Pulmonary artery endothelial cell (primary cell): ENCODE data around the gene LRGUK. TPM values are rescaled to one million over a fixed set of nuclear protein-coding genes. Genes with fewer than 3 reads are reported as not detected.

Experiments
- DNase-seq: peaks from one replicate; pipeline ENCODE4 v3.0.0-alpha.2; 2011; ENCODE audit warnings: low read depth, low spot score
- total RNA-seq: library from RNA; depleted of rRNA; stranded (reverse); fragments of >200 nt; gene quantifications from 2 replicates; pipeline ENCODE4 v1.2.3, GENCODE V29; 2014

Gene LRGUK
- total RNA-seq, 1 donor from 2014 or later = 0.07 TPM

DNA sequence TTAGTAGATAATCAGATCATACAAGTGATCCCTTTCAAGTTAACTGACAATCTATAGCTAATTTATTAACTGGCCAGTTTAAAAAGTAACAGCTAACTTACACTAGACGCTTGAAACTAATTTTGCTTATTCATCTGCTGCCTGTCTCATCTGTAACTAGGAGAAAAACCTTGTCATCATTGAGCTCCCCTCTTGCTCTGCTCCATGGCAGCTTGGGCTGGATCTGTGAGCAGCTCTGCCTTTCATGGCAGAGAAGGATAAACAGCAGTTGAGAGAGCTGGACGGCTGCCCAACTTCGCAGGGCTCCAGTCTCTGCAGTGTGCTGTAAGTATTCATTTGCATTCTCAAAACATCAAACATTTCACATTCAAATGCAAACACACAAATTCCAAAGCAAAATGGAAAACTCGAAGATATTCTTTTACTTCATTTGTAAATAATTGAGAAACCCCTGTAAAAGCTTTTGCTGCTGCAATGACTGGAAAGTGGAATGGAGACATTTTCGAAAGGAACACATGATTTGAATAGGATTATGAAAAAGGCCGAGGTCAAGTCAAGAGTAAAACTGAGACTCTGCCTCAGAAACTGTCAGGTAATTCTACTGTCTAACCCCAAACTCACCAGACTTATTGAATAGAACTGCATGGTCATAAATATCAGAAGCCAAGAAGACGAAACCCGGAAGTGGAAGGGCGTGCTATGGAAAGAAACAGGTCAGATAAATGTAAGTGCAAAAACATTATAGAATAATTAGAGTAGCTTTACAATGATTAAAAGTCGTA lies 172.0 kb downstream of the LRGUK start:
- DNase-seq = no peak

- no peak for DNase-seq
Measured at GRCh38 chr7:134300988-134301387, 173.8 kb downstream of the LRGUK start.

- DNase-seq = no peak
Measured at GRCh38 chr7:134301592-134301991, 174.5 kb downstream of the LRGUK start.

GRCh38 chr7:134302120-134302519 lies 175.0 kb downstream of the LRGUK start:
- DNase-seq = no peak

DNA sequence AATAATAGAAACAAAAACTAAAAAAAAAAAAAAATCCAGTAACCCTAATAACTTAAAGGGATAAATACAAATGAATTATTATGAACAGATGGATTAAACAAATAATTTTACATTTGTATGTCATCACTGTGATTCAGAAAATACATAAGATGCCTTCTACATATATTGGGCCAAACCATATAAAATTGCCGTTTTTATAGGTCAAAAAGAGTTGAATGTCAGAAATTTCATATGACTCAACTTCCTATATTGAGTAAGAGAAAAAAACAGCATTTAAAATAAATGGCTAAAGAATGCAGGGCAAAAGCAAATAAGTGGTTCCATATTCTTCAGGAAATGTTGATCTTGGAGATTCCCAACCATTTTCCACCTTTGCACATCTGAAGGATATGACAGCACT lies 180.2 kb downstream of the LRGUK start:
- no peak for DNase-seq

GRCh38 chr7:134308548-134308947 lies 181.4 kb downstream of the LRGUK start:
- no peak for DNase-seq

DNA sequence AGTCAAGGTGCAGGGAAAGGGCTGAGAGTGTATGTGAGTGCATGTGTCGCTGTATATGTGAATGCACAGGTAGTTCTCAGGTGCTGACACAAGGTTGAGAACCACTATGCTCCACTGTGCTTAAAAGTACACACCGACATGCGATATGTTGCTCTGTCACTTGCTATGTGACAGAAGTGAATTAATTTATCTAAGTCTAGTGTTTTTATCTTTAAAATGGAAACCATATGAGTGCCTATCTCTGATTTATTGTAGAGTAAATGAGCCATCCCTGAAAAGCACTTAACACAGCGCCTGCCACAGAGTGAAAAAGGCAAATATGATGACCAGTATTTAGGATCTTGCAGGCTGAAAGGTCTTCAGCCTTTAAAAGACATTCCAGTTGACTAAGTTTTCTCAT lies 184.7 kb downstream of the LRGUK start:
- DNase-seq = no peak

GRCh38 chr7:134312717-134313116 lies 185.6 kb downstream of the LRGUK start:
- DNase-seq = no peak

DNA sequence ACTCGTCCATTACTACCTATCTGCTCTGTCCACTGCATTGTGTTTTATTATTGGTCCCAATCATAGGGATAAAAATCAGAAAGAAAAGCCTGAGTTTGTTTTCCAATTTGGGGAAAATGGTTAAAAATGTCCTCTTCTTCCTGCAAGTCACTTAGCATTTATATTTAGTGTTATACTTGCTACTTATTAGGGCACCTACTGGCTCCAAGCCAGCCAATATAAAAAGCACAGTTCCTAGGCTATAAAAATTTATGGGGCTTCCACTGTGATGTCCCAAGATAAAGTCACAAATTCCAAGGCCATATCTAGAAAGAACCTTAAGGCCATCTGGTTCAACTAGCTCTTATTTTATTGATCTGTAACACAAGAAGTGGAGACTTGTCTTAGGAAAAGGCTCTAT lies 186.4 kb downstream of the LRGUK start:
- DNase-seq = no peak

Other genes with a start within 250 kb of the LRGUK start
- gene SLC35B4, start 189.6 kb downstream of the LRGUK start, total RNA-seq = 15.1 and 15.8 TPM in 2 replicates